HFFc6 (cell line): ENCODE data around the gene RNF222. TPM values are rescaled to one million over a fixed set of nuclear protein-coding genes. Genes with fewer than 3 reads are reported as not detected.
A peak's percentile ranks its signal among the peaks of the same experiment; 100 is the strongest.

Experiments used
- DNase-seq: peaks from one replicate; pipeline ENCODE4 v3.0.0-alpha.2; 2018
- H3K27ac Mint-ChIP-seq: 2 replicates; pipeline ENCODE4 v1.8.0; 2020; ENCODE audit warnings: mild to moderate bottlenecking, mixed read lengths
- H3K27me3 Mint-ChIP-seq: 2 replicates; pipeline ENCODE4 v1.8.0; 2021; ENCODE audit warnings: mild to moderate bottlenecking, moderate library complexity, mixed read lengths; ENCODE audit not compliant: insufficient read depth
- H3K36me3 Mint-ChIP-seq: 2 replicates; pipeline ENCODE4 v1.8.0; 2021; ENCODE audit warnings: low read depth, mixed read lengths
- H3K4me1 Mint-ChIP-seq: 2 replicates; pipeline ENCODE4 v1.8.0; 2020; ENCODE audit warnings: low read depth, mixed read lengths
- H3K4me3 Mint-ChIP-seq: 2 replicates; pipeline ENCODE4 v1.8.0; 2020; ENCODE audit warnings: mild to moderate bottlenecking, moderate library complexity, mixed read lengths
- H3K9me3 Mint-ChIP-seq: 2 replicates; pipeline ENCODE4 v1.8.0; 2020; ENCODE audit warnings: mild to moderate bottlenecking, mixed read lengths
- total RNA-seq, 6 experiments: library from RNA; stranded (reverse); fragmentation: NEBNext Ultra II Directional; extraction: Animal tissue kit (Norgen Biotek cat#: 25700); gene quantifications; 2 replicates in 1 of 6; 3 replicates in 5 of 6; pipeline ENCODE4 v1.2.3, GENCODE V29; 2021
- TF ChIP-seq, protein P1 (sequence below): fragments of 200-600 bp; sonication (generic); IDR thresholded peaks from 2 replicates; pipeline ENCODE4 v1.5.0; 2021; ENCODE audit warnings: antibody characterized with exemption, mild to moderate bottlenecking

Gene RNF222
- total RNA-seq, 6 experiments from 2014 or later = not detected

DNA sequence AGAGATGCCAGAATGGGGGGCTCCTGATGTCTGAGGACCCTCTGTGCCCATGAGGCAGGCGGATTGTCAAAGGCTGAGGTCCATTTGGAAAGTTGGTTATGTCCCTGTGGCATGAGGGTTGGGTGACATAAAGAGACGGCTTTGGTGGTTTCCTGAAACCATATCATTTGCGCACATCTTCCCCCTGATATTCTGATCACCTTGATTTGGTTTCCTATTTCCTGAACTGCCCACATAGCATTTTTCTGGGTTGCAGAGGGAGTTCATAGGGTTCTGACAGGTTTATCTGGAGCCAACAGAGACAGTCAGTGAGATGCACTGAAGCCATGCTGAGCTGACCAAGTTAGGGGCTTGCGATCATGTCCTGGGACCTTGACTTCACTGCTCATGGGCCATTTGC lies 15.7 kb upstream of the RNF222 start:
- no peaks in the 10 kb centered on the region for H3K36me3 Mint-ChIP-seq
- H3K9me3 Mint-ChIP-seq = no peaks in the 10 kb centered on the region
- DNase-seq = no peak
- TF ChIP-seq, protein P1, sequence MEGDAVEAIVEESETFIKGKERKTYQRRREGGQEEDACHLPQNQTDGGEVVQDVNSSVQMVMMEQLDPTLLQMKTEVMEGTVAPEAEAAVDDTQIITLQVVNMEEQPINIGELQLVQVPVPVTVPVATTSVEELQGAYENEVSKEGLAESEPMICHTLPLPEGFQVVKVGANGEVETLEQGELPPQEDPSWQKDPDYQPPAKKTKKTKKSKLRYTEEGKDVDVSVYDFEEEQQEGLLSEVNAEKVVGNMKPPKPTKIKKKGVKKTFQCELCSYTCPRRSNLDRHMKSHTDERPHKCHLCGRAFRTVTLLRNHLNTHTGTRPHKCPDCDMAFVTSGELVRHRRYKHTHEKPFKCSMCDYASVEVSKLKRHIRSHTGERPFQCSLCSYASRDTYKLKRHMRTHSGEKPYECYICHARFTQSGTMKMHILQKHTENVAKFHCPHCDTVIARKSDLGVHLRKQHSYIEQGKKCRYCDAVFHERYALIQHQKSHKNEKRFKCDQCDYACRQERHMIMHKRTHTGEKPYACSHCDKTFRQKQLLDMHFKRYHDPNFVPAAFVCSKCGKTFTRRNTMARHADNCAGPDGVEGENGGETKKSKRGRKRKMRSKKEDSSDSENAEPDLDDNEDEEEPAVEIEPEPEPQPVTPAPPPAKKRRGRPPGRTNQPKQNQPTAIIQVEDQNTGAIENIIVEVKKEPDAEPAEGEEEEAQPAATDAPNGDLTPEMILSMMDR = no peak
- peaks cover 30% of the 10 kb centered on the region for H3K27me3 Mint-ChIP-seq
- H3K4me3 Mint-ChIP-seq = no peak overlapping the region
- H3K4me1 Mint-ChIP-seq = peaks cover 8% of the 10 kb centered on the region
- no peak overlapping the region for H3K27ac Mint-ChIP-seq

DNA sequence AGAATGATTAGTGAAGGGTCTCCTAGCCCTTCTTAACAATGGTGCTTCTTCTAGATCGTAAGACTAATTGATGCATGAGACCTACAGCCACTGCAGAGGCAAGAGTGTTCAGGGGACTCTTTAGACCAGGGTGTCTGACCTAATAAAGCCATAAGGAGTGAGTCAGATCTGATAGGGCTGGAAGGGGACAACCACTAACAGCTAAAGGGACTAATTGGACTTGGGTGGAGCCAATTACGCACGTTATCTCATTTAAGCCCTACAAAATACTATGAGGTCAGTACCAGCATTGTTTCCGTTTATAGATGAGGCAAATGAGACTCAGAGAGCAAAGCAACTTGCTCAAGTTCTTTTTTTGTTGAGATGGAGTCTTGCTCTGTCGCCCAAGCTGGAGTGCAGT lies 14.5 kb upstream of the RNF222 start:
- peaks cover 27% of the 10 kb centered on the region for H3K27me3 Mint-ChIP-seq

DNA sequence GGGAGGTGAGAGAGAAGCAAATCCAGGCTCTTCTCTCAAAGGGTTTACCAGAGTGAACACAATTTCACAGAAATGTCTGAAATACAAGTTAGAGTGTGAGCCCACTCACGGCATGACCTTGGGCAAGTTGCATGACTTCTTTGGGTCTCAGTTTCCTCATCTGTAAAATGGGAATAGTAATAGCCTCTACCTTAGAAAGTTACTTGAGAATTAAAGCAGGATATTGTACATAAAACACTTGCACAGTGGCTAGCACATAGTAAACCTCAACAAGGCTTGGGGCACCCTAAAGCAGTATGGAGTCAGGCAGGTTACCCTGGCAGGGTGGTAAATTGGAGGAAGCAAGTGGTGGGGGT lies 13.2 kb upstream of the RNF222 start:
- H3K4me3 Mint-ChIP-seq = no peak overlapping the region
- H3K27ac Mint-ChIP-seq = no peak overlapping the region
- H3K36me3 Mint-ChIP-seq = no peaks in the 10 kb centered on the region
- H3K9me3 Mint-ChIP-seq = no peaks in the 10 kb centered on the region
- H3K4me1 Mint-ChIP-seq = peaks cover 8% of the 10 kb centered on the region
- DNase-seq = no peak
- H3K27me3 Mint-ChIP-seq = peaks cover 20% of the 10 kb centered on the region
- TF ChIP-seq, protein P1 = no peak

More for the DNA sequence above, 14.5 kb upstream of the RNF222 start:
- DNase-seq = no peak
- H3K27ac Mint-ChIP-seq = no peak overlapping the region
- H3K4me1 Mint-ChIP-seq = peaks cover 8% of the 10 kb centered on the region
- TF ChIP-seq, protein P1 = no peak
- H3K9me3 Mint-ChIP-seq = no peaks in the 10 kb centered on the region
- H3K4me3 Mint-ChIP-seq = no peak overlapping the region
- H3K36me3 Mint-ChIP-seq = no peaks in the 10 kb centered on the region

DNA sequence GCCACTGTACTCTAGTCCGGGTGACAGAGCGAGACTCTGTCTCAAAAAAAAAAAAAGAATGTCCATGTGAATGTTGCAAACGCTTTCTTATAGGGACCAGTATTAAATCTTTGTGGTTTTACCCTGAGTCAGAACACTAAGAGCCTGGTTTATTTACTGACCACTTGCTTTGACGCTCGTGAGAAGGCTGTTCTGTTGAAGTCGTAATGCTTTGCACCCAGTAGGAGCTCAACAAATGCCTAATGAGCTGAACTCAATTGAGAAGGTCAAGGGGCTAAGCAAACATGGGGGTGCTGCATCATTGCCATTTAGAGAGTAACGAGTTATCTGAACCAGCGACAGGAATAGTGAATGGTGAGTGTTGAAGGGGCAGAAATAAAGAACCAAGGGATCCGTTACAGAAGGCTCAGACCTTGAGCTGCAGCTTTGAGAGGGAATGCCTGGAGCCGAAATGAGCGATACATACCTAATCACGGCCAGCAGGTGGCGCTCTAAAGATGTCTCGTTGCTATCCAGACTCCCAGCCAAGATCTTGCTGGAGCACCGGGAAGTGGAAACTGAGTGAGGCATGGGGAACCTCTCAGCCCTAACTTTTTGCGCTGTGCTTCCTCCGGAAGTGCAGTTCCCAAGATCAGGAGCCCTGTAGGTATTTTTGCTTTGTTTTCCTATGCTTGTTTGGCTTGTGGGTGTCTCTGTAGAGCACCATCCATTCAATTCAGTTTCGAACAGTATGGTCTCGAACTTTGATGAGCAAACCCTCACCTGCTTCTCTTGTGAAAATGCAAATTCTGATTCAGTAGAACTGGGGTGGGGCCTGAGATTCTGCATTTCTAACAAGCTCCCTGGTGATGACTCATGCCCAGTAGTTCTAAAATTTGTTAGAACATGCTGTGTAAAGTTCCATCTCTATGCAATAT lies 12.6 kb upstream of the RNF222 start:
- peaks cover 21% of the 10 kb centered on the region for H3K27me3 Mint-ChIP-seq
- TF ChIP-seq, protein P1 = peak; percentile 96
- no peaks in the 10 kb centered on the region for H3K9me3 Mint-ChIP-seq
- H3K4me1 Mint-ChIP-seq = peaks cover 8% of the 10 kb centered on the region
- peak overlapping the region; percentile 27; the same call in 1 of the 2 replicates for H3K27ac Mint-ChIP-seq
- H3K4me3 Mint-ChIP-seq = no peak overlapping the region; the same call in 1 of the 2 replicates
- DNase-seq = peak; percentile 80
- no peaks in the 10 kb centered on the region for H3K36me3 Mint-ChIP-seq

DNA sequence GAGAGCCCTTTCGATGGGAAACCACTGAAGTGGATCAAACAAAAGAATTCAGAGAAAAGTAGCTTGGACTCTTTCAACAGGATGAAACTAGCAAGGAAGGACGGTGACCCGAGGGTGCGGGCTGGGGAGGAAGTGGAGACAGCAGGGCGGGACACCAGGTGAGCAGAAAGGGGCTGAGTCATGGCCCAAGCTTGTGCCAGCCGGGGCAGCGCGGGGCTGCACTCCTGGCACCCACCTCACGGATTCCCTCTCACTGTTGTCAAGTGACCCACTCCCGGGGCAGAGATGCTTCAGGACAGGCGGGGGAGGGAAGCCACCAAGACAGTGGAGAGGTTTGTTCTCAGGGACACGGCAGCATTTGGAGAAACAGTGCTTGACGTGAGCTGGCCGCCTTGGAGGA lies 10.7 kb upstream of the RNF222 start:
- no peak overlapping the region for H3K4me3 Mint-ChIP-seq
- TF ChIP-seq, protein P1 = no peak
- peaks cover 8% of the 10 kb centered on the region for H3K4me1 Mint-ChIP-seq
- H3K9me3 Mint-ChIP-seq = no peaks in the 10 kb centered on the region
- H3K27me3 Mint-ChIP-seq = peaks cover 27% of the 10 kb centered on the region
- no peaks in the 10 kb centered on the region for H3K36me3 Mint-ChIP-seq
- no peak for DNase-seq
- H3K27ac Mint-ChIP-seq = no peak overlapping the region
